Hematopoietic multipotent progenitor cell (in vitro differentiated cells): ENCODE results near the gene CYP21A2. TPM values are rescaled to one million over a fixed set of nuclear protein-coding genes. Genes with fewer than 3 reads are reported as not detected.

Experiments used
- DNase-seq, 3 donors: peaks; one replicate each; pipeline ENCODE4 v3.0.0-alpha.2; 2011 to 2015; ENCODE audit warnings: low read depth in 2 of 3, low spot score in 2 of 3
- small RNA-seq: library from RNA; depleted of rRNA; stranded (forward); fragments of <200 nt; gene quantifications from one replicate; pipeline ENCODE3, GENCODE V24; 2012
- total RNA-seq: library from RNA; depleted of rRNA; stranded (reverse); fragments of >200 nt; gene quantifications from one replicate; pipeline ENCODE4 v1.2.3, GENCODE V29; 2012

The CYP21A2 gene
- total RNA-seq, 1 donor, result 0.27 TPM

DNA sequence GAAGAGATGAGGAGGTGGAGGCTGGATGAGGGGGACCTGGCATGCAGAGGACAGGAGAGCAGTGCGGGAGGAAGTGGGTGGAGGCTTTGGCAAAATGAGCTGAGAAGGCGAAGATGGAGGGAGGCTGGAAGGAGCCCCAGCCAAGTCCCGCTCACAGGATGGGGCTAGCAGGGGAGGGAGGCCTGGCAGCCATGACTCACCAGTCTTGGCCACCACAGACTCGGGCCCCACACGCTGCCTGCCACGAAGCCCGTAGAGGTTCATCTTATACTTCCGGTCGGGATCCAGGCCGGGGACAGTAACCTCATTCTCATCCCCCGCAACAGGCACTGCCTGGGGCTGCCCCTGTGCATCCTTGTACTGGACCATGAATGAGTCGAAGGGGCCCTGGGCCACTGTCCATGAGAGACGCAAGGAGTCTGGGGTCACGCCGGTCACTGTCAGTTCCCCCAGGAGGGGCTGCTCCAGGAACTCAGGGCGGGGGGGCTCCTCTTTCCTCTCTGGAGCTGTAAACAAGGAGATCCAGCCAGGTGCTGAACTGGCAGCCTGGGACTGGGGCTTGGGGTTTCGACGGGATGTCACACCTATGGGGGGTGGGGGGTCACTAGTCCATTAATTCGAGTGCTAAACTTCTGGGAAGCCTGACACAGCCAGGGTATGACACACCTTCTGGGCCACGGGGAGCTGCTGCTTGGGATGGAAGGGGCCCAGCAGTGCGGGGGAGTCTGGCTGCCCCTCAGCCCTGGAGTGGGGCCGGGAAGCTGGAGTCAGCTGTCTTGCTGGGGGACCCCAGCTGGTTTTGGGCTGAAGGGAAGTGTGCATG, 43.2 kb downstream of the CYP21A2 start:
- no peak for DNase-seq

DNA sequence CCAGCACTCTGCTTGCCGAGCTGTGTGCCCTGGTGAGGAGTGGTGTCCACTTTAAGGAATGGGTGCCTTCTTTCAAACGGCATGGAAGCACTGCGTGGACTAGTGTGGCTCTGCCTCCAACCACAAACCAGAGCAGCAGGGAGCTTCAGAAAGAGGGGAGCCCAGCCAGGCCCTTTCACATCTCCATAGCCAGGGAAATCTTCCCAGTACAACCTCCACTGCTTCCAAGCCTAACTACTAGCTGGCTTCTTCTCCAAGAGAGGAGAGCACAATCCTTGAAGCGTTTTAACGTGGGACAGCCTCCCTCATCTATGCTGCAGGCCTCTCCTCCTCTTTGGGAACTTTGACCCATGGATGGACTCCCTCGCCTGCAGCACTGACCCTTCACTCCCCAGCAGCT, 44.3 kb downstream of the CYP21A2 start:
- no peak for DNase-seq

DNA sequence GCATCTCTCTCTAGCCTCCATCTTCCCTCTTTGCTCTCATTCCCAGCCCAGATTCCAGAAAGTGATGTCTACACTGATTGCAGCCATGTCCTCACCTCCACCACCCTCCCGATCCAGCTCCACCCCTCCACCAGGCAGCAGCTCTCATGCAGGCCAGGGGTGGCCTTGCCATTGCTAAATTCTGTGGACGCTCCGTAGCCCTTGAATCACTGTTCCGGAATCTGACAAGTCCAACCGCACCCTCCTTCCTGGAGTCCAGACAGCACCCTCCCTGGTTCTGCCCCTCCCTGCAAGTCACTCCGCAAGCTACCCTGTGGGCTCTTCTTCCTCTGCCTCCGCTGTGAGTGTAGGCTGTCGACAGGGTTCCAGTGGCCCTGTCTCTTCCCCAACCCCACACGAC, 44.7 kb downstream of the CYP21A2 start:
- no peak for DNase-seq

DNA sequence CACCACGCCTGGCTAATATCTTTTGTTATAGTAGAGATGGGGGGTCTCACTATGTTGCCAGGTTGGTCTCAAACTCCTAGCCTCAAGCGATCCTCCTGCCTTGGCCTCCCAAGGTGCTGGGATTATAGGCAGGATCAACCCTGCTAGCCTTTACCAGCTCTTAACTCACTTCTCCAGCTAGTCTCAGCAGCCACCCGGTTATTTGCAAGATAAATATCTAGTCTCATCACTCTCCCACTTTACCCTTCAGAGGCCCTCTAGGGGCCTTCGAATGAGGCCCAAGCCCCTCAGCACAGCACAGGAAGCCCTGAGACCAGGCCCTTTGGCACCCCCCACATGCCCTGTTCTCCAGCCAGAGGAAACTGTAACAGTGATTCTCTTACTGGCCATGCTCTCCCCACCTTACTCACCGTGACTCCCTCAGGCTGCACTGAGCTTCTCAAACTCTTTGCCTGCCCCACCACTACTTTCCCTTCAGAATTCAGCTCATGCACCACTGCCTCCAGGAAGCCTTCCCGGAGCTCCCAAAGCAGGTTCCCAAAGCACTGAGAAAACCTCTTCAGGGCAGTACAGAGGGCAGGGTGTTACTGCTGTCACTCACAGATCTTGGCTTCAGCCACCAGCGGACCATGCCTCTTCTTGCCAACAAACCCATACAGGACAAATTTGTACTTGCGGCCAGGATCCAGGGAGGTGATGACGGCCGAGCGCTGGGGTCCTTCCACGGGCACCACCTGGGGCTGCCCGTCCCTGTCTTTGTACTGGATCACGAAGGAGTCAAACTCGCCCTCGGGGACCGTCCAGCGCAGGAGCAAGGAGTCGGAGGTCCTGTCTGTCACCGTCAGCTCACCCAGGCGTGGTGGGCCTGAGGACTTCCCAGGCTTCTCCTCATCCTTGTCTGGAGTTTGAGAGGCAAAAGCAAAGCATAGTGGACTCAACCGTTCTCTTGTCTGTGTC, 45.9 kb downstream of the CYP21A2 start:
- no peak for DNase-seq

DNA sequence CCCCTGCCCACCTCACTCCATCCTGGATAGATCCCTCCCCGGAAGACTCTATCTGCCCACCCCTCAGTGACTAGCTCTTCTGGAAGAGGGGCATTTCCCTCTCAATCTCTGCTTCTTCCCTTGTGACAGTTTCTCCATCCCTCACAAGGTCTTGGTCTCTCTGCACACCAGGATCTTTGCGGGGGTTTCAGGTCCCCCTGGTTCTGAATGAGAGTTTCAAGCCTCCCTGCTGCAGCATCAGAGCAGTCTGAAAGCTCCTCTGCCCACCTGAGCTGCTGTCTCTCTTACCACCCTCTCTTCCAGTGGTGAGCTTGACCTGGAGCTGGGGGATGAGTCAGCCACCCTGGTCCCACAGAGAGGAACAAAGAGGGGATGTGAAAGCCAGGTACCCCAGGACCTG, 46.6 kb downstream of the CYP21A2 start:
- DNase-seq, result no peak

DNA sequence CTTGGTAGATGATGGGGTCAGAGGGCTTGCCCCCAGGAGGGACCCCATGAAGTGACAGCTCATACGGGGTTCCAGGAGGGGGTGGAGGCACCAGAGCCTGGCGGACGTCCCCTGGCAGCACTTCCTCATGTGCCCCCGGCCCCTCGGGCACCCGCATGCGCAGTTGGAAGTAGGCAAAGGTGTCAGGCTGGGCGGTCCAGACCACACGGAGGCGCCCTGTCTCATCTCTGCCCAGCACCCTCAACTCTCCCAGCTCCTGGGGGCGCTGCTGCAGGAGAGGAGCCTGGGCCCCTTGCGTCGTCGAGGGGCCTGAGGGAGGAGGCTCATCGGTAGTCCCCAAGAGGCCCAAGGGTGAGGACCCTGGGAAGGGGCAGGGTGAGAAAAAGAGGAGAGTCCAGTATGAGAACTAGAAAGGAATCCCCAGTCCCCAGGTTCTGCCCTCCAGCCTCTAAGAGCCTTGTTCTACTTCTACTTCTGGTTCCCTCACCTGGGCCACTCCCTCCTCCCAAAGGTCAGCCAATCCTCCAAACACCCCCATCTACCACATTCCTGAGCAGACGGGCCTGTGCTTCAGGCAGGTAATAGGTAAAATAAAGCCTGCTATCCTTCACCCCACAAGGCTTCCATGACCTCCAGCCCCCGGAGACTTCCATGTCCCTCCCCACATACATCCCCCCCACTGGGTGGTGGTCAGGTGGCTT, 47.7 kb downstream of the CYP21A2 start:
- DNase-seq, result no peak

DNA sequence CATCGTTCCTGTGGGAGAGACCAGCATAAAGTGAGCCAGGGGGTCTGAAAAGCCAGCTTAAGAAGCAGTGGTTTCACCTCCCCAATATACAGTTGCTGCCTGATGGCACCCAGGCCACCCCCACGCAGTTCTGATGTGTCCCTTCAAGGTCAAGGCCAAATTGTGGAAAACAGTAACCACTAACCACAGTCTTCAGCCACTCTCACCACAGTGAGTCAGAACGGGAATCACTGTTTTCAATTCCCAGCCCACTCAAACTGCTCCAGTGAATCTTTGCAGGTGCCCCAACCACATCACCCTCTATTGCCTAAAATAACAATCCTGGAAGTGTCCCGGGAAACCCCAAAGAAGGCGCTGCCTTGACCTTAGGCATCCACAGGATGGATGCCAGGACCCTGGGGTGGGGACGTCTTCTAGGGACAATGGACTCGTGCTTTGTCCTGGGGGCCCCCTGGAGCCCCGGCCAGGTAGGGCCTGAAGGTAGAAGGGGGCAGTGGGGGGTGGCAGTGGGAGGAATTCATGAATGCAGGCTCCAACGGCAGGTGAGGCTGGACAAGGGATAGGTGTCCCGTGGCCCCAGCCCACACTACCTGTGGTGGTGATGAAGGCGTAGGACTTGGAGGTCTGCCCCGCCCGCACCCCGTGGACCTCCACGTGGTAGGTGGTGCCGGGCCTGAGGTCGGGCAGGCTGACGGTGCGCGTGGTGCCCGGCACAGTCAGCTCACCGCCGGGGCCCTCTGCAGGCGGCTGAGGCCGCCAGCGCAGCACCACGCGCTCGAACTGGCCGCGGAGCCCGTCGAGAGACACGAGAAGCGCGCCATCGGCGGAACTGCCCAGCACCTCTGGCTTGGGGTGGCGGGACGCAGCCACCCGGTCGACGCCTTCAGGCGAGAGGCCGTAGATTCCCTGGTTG, 48.7 kb downstream of the CYP21A2 start:
- DNase-seq, result peak in 2 of 3 donors; percentile 25 to 27

DNA sequence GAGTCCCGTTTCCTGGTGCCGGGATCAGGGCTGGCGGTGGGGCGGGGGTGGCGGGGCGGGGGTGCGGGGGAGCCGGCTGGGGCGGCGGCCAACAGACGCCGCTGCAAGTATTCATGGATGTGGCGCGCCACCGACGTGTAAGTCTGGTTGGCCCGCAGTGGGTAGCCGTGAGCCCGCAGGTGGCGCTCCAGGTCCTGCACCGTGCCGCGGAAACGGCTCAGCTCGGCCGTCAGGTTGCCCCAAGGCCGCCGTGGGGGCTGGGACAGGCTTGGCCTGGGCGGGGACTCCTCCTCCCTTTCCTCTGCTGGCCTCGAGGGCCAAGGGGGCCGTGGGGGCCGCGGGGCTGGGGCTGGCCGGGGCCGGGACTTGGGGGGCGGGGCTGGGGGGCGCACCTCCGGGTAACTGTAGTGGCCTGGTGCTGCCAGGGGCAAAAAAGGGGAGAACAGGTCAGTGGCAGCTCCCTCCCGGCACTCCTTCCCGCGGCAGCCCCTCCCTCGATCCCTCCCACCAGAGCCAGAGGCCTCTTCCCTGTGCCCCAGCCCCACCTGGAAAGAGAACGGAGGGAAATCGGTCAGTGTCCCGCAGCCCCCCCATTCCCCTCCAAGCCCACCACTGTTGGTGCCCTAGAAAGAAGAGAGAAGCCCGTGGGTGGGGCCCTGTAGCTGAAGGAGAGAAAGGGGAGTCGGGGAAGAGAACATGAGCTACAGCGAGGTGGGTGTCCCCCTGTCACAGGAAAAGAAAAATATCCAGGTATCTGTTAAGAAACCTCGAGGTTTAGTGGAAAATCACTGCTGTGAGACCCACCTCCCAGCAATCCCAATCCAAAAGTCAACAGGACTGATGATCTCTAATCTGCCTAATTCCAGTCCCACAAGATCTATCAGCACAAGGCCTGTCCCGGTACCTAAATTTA, 49.6 kb downstream of the CYP21A2 start:
- DNase-seq, result peak; percentile 34 to 79 (median 76)

DNA sequence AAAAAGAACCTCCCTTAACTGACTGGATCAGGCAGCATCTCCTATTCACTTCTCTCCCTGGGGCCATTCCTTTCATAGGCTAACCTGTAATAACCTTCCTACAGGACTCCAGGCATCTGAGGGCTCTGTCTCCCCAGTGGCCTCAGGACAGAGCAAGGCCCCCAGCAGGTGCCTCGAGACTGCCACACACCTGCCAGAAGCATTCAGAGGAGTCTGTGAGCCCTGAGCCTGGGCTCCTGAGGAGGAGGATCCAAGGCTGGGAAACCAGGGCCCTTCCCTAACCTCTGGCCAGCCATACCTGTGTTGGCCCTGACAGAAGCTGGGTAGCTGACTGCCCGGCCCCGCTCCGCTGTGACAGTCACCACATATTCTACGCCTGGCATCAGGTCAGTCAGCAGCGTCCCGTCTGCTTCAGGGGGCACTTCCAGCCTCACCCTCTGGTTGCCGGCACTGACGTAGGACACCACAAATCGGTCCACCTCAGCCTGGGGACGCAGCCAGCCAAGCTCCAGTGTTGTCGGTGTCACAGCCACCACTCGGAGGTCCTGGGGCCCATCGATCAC, 50.4 kb downstream of the CYP21A2 start:
- DNase-seq, result no peak

DNA sequence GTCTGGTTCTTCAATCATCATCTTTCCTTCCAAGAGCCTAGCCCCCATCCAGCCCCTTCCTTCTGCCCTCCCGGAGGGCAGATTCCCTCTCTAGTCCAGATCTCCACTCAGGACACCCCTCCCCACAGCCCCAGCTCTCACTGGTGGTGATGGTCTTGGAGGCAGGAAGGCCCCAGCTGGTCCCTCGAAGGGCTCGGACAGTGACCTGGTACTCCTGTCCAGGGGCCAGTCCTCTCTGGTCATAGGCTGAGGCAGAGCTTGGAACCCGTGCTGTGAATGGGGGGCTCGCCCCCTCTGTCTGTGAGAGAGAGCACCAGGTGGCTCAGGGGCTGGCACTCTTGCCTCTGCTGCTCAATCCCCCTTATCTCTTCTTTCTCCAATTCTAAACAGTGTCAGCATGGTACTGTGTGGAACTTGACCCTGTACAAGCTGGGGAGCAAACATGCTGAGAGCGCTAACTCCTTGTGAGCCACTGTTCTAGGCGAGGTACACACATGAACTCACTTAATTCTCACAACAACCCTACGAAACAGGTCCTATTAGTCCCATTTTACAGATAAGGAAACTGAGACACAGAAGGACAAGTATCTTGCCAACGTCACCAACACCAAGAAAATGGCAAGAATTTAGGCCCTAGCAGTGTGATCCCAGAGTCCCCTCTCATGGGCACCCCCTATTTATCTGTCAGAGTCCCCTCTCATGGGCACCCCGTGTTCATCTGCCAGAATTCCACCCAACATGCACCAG, 51.0 kb downstream of the CYP21A2 start:
- no peak for DNase-seq

Small RNA genes lying within 50 kb of the gene (small RNA-seq; reads per million reads assigned to genes)
- not detected for gene RNA5SP206

Other genes starting within 250 kb of the CYP21A2 start
- 52.0 TPM for gene VARS1, start 242.7 kb upstream of the CYP21A2 start, total RNA-seq
- 70.6 TPM for gene LSM2, start 231.4 kb upstream of the CYP21A2 start, total RNA-seq
- gene HSPA1L, start 223.1 kb upstream of the CYP21A2 start, total RNA-seq, result 1.9 TPM
- 358 TPM for gene HSPA1A, start 222.9 kb upstream of the CYP21A2 start, total RNA-seq
- gene HSPA1B, start 210.7 kb upstream of the CYP21A2 start, total RNA-seq, result 303 TPM
- gene NEU1, start 175.6 kb upstream of the CYP21A2 start, total RNA-seq, result 51.7 TPM
- 0.81 TPM for gene SLC44A4, start 159.4 kb upstream of the CYP21A2 start, total RNA-seq
- gene EHMT2, start 140.7 kb upstream of the CYP21A2 start, total RNA-seq, result 128 TPM
- 8.9 TPM for gene ZBTB12, start 136.3 kb upstream of the CYP21A2 start, total RNA-seq
- 0.54 TPM for gene C2, start 110.7 kb upstream of the CYP21A2 start, total RNA-seq
- 0.54 TPM for gene CFB, start 92.3 kb upstream of the CYP21A2 start, total RNA-seq
- gene NELFE, start 79.4 kb upstream of the CYP21A2 start, total RNA-seq, result 44.7 TPM
- 62.7 TPM for gene SKIC2, start 79.2 kb upstream of the CYP21A2 start, total RNA-seq
- gene DXO, start 66.3 kb upstream of the CYP21A2 start, total RNA-seq, result 36.4 TPM
- 5.9 TPM for gene C4A, start 56.4 kb upstream of the CYP21A2 start, total RNA-seq
- gene C4B, start 23.6 kb upstream of the CYP21A2 start, total RNA-seq, result 4.6 TPM
- 1.1 TPM for gene TNXB, start 70.9 kb downstream of the CYP21A2 start, total RNA-seq
- gene ATF6B, start 89.8 kb downstream of the CYP21A2 start, total RNA-seq, result 49.8 TPM
- gene FKBPL, start 91.9 kb downstream of the CYP21A2 start, total RNA-seq, result 4.0 TPM
- gene PRRT1, start 113.5 kb downstream of the CYP21A2 start, total RNA-seq, result 0.27 TPM
- gene PPT2, start 115.7 kb downstream of the CYP21A2 start, total RNA-seq, result 30.2 TPM
- 5.1 TPM for gene EGFL8, start 126.2 kb downstream of the CYP21A2 start, total RNA-seq
- gene AGPAT1, start 137.7 kb downstream of the CYP21A2 start, total RNA-seq, result 41.7 TPM
- 29.1 TPM for gene RNF5, start 140.0 kb downstream of the CYP21A2 start, total RNA-seq
- gene AGER, start 145.8 kb downstream of the CYP21A2 start, total RNA-seq, result 0.81 TPM
- 75.9 TPM for gene PBX2, start 151.8 kb downstream of the CYP21A2 start, total RNA-seq
- gene GPSM3, start 154.2 kb downstream of the CYP21A2 start, total RNA-seq, result 58.7 TPM
- 3.5 TPM for gene NOTCH4, start 185.7 kb downstream of the CYP21A2 start, total RNA-seq